HG03108 (cell line): ENCODE results near the gene PTTG1IP.

Experiments used
- ATAC-seq: cut with Tn5 transposase; IDR thresholded peaks from one replicate; pipeline ENCODE4 v1.9.1; 2021; ENCODE audit warnings: moderate library complexity; ENCODE audit not compliant: unreplicated experiment

PTTG1IP gene

GRCh38 chr21:44898011-44898488 lies 24.6 kb upstream of the PTTG1IP start:
- no peak for ATAC-seq

- no peak for ATAC-seq
Measured at GRCh38 chr21:44897326-44898010, 24.0 kb upstream of the PTTG1IP start.

GRCh38 chr21:44896561-44897286 lies 23.2 kb upstream of the PTTG1IP start:
- no peak for ATAC-seq

GRCh38 chr21:44895859-44896258 lies 22.4 kb upstream of the PTTG1IP start:
- ATAC-seq: no peak

- ATAC-seq: no peak
Measured at GRCh38 chr21:44894687-44895302, 21.3 kb upstream of the PTTG1IP start.

- no peak for ATAC-seq
Measured at GRCh38 chr21:44893948-44894656, 20.6 kb upstream of the PTTG1IP start.

- ATAC-seq: no peak
Measured at GRCh38 chr21:44893278-44893556, 19.7 kb upstream of the PTTG1IP start.

- ATAC-seq: no peak
Measured at GRCh38 chr21:44892536-44893277, 19.2 kb upstream of the PTTG1IP start.

- no peak for ATAC-seq
Measured at GRCh38 chr21:44892095-44892494, 18.6 kb upstream of the PTTG1IP start.

- ATAC-seq: no peak
Measured at GRCh38 chr21:44891631-44892031, 18.1 kb upstream of the PTTG1IP start.

- ATAC-seq: no peak
Measured at GRCh38 chr21:44890961-44891541, 17.6 kb upstream of the PTTG1IP start.

GRCh38 chr21:44890338-44890931 lies 16.9 kb upstream of the PTTG1IP start:
- ATAC-seq: no peak

- no peak for ATAC-seq
Measured at GRCh38 chr21:44889625-44890337, 16.3 kb upstream of the PTTG1IP start.

GRCh38 chr21:44888581-44889550 lies 15.4 kb upstream of the PTTG1IP start:
- no peak for ATAC-seq

- no peak for ATAC-seq
Measured at GRCh38 chr21:44887807-44888580, 14.5 kb upstream of the PTTG1IP start.

- no peak for ATAC-seq
Measured at GRCh38 chr21:44887126-44887806, 13.8 kb upstream of the PTTG1IP start.
